SK-N-SH (cell line): ENCODE results near the gene ZMAT5. TPM values are rescaled to one million over a fixed set of nuclear protein-coding genes. Genes with fewer than 3 reads are reported as not detected.

Experiments used
- CTCF ChIA-PET: fragments of 300-600, 350-600 bp; formaldehyde crosslinking; extraction: SDS; loops from one replicate; lab custom pipeline; 2021; lab: Yijun Ruan, JAX
- POLR2A ChIA-PET: fragments of 350-600 bp; sonication (Branson Sonifier 250); formaldehyde crosslinking; extraction: SDS; loops from one replicate; lab custom pipeline; 2020; ENCODE audit warnings: antibody characterized with exemption, inconsistent platforms; lab: Yijun Ruan, JAX
- DNase-seq: peaks from one replicate; pipeline ENCODE4 v3.0.0; 2012
- H2AFZ ChIP-seq: fragments of 200-600 bp; sonication (generic); 2 replicates; pipeline ENCODE4 v1.8.1; 2016; ENCODE audit warnings: antibody characterized with exemption, mild to moderate bottlenecking, low read depth
- H3F3A ChIP-seq: fragments of 200-600 bp; sonication (generic); replicated peaks from 2 replicates; pipeline ENCODE3; 2016; ENCODE audit warnings: antibody characterized with exemption, mild to moderate bottlenecking; ENCODE audit not compliant: insufficient read depth
- H3K27ac ChIP-seq, 2 experiments: fragments of 200-500 bp in 1 of 2; fragments of 200-600 bp in 1 of 2; sonication (Bioruptor generic) in 1 of 2; sonication (generic), shearing (Covaris generic) in 1 of 2; 2 replicates each; pipeline versions ENCODE4 v1.5.1 to v1.6.1; 2014 to 2016; ENCODE audit warnings: low read depth in 2 of 2, inconsistent platforms in 1 of 2, low read length in 1 of 2, mild to moderate bottlenecking in 1 of 2, mixed read lengths in 1 of 2
- H3K27me3 ChIP-seq: fragments of 200-600 bp; sonication (generic), shearing (Covaris generic); 2 replicates; pipeline ENCODE4 v1.6.1; 2016; ENCODE audit warnings: mixed run types; ENCODE audit not compliant: insufficient read depth
- H3K36me3 ChIP-seq, 2 experiments: fragments of 200-500 bp in 1 of 2; fragments of 200-600 bp in 1 of 2; sonication (Bioruptor generic) in 1 of 2; sonication (generic) in 1 of 2; replicated peaks in 1 of 2; 2 replicates each; pipeline versions ENCODE3 to v1.5.1; 2014 to 2016; ENCODE audit warnings: low read length in 1 of 2, mild to moderate bottlenecking in 1 of 2; ENCODE audit not compliant: insufficient read depth in 2 of 2, control insufficient read depth in 1 of 2
- H3K4me1 ChIP-seq, 2 experiments: fragments of 200-500 bp in 1 of 2; fragments of 200-600 bp in 1 of 2; sonication (Bioruptor generic) in 1 of 2; sonication (generic), shearing (Covaris generic) in 1 of 2; 2 replicates each; pipeline versions ENCODE4 v1.5.1 to v1.6.1; 2014 to 2016; ENCODE audit warnings: low read depth in 1 of 2, low read length in 1 of 2, mixed run types in 1 of 2; ENCODE audit not compliant: insufficient read depth in 2 of 2, control insufficient read depth in 1 of 2
- H3K4me2 ChIP-seq: fragments of 200-600 bp; sonication (generic), shearing (Covaris generic); 2 replicates; pipeline ENCODE4 v1.6.1; 2017; ENCODE audit warnings: mixed run types
- H3K4me3 ChIP-seq, 2 experiments: fragments of 200-500 bp in 1 of 2; fragments of 200-600 bp in 1 of 2; sonication (Bioruptor generic) in 1 of 2; sonication (generic), shearing (Covaris generic) in 1 of 2; 2 replicates each; pipeline versions ENCODE4 v1.5.1 to v1.8.1; 2014 to 2016; ENCODE audit warnings: low read depth in 2 of 2, inconsistent platforms in 1 of 2, low read length in 1 of 2, mild to moderate bottlenecking in 1 of 2, mixed read lengths in 1 of 2, moderate library complexity in 1 of 2
- H3K79me2 ChIP-seq: fragments of 200-600 bp; sonication (generic); 2 replicates; pipeline ENCODE4 v1.8.1; 2017; ENCODE audit warnings: mild to moderate bottlenecking; ENCODE audit not compliant: insufficient read depth
- H3K9ac ChIP-seq: fragments of 200-600 bp; sonication (generic); 2 replicates; pipeline ENCODE4 v1.6.1; 2017; ENCODE audit warnings: mixed run types
- H3K9me2 ChIP-seq: fragments of 200-600 bp; sonication (generic); 2 replicates; pipeline ENCODE4 v1.6.1; 2017; ENCODE audit warnings: mixed run types
- H3K9me3 ChIP-seq: fragments of 200-600 bp; sonication (generic); 2 replicates; pipeline ENCODE4 v1.6.1; 2017; ENCODE audit warnings: mixed run types, mild to moderate bottlenecking, moderate library complexity
- H4K20me1 ChIP-seq: fragments of 200-600 bp; sonication (generic); 2 replicates; pipeline ENCODE4 v1.6.1; 2017; ENCODE audit warnings: mild to moderate bottlenecking, mixed run types; ENCODE audit not compliant: insufficient read depth
- CHD2 ChIP-seq: fragments of 150-350 bp; IDR thresholded peaks from 2 replicates; pipeline ENCODE4 v1.6.1; 2018; ENCODE audit warnings: low read length; ENCODE audit not compliant: partially characterized antibody
- ELF1 ChIP-seq: IDR thresholded peaks from 2 replicates; pipeline ENCODE4 v1.4.0; 2012
- EP300 ChIP-seq, 2 experiments: IDR thresholded peaks; 2 replicates each; pipeline versions ENCODE4 v1.4.0 to v1.6.1; 2012; ENCODE audit warnings: borderline replicate concordance in 1 of 2, low read depth in 1 of 2, low read length in 1 of 2
- FOXM1 ChIP-seq: IDR thresholded peaks from 2 replicates; pipeline ENCODE4 v1.4.0; 2012; ENCODE audit warnings: low read depth, mild to moderate bottlenecking
- GABPA ChIP-seq: IDR thresholded peaks from 2 replicates; pipeline ENCODE4 v1.4.0; 2012; ENCODE audit warnings: low read depth, mild to moderate bottlenecking
- GATA2 ChIP-seq: sonication (generic); formaldehyde crosslinking; IDR thresholded peaks from 2 replicates; pipeline ENCODE4 v1.5.0; 2020; ENCODE audit warnings: mild to moderate bottlenecking, missing genetic modification reagents
- MXI1 ChIP-seq: IDR thresholded peaks from 2 replicates; pipeline ENCODE4 v1.6.1; 2012; ENCODE audit warnings: mild to moderate bottlenecking, low read depth, low read length, improper control_type of control experiment
- NFIC ChIP-seq: IDR thresholded peaks from 2 replicates; pipeline ENCODE4 v1.4.0; 2012; ENCODE audit warnings: borderline replicate concordance
- NRF1 ChIP-seq: IDR thresholded peaks from 2 replicates; pipeline ENCODE4 v1.6.1; 2012; ENCODE audit warnings: low read depth, mild to moderate bottlenecking, low read length
- POLR2AphosphoS5 ChIP-seq: IDR thresholded peaks from 2 replicates; pipeline ENCODE4 v1.6.1; 2012; ENCODE audit warnings: low read depth, low read length
- RAD21 ChIP-seq: IDR thresholded peaks from 2 replicates; pipeline ENCODE4 v1.6.1; 2012; ENCODE audit warnings: mild to moderate bottlenecking, low read length
- RCOR1 ChIP-seq: fragments of 150-350 bp; IDR thresholded peaks from 2 replicates; pipeline ENCODE4 v1.6.1; 2017; ENCODE audit warnings: antibody characterized with exemption, low read length
- REST ChIP-seq: IDR thresholded peaks from 2 replicates; pipeline ENCODE4 v1.6.1; 2012; ENCODE audit warnings: mild to moderate bottlenecking, low read depth, low read length, moderate library complexity
- RXRA ChIP-seq: IDR thresholded peaks from 2 replicates; pipeline ENCODE4 v1.4.0; 2012; ENCODE audit warnings: low read depth, mild to moderate bottlenecking, borderline replicate concordance
- SMC3 ChIP-seq: IDR thresholded peaks from 2 replicates; pipeline ENCODE4 v1.6.1; 2012; ENCODE audit warnings: low read depth, low read length, improper control_type of control experiment
- TAF1 ChIP-seq: IDR thresholded peaks from 2 replicates; pipeline ENCODE4 v1.6.1; 2012; ENCODE audit warnings: low read depth, mild to moderate bottlenecking, low read length, moderate library complexity, borderline replicate concordance
- TCF12 ChIP-seq: IDR thresholded peaks from 2 replicates; pipeline ENCODE4 v1.4.0; 2012
- USF1 ChIP-seq: IDR thresholded peaks from 2 replicates; pipeline ENCODE4 v1.4.0; 2012; ENCODE audit warnings: low read depth, borderline replicate concordance
- ZBTB33 ChIP-seq: IDR thresholded peaks from 2 replicates; pipeline ENCODE4 v1.4.0; 2012; ENCODE audit warnings: low read depth, borderline replicate concordance
- WGBS: methylation state at CpG from one replicate; pipeline ENCODE4 v1.1.6; 2017; ENCODE audit warnings: low lambda C conversion rate; 5-methylcytosine and 5-hydroxymethylcytosine counted together
- polyA plus RNA-seq, 3 experiments: library from polyadenylated mRNA; depleted of rRNA; stranded (reverse); fragments of >200 nt; gene quantifications; 2 replicates each; pipeline ENCODE4 v1.2.3, GENCODE V29; 2012
- TF ChIP-seq, protein P1 (sequence below): fragments of 200-600 bp; sonication (generic); IDR thresholded peaks from 2 replicates; pipeline ENCODE4 v1.6.1; 2017; ENCODE audit warnings: antibody characterized with exemption, mild to moderate bottlenecking, moderate library complexity

The ZMAT5 gene
- polyA plus RNA-seq, 1 of the 3 experiments (the other 2 are of a cell fraction): 35.0 TPM

DNA sequence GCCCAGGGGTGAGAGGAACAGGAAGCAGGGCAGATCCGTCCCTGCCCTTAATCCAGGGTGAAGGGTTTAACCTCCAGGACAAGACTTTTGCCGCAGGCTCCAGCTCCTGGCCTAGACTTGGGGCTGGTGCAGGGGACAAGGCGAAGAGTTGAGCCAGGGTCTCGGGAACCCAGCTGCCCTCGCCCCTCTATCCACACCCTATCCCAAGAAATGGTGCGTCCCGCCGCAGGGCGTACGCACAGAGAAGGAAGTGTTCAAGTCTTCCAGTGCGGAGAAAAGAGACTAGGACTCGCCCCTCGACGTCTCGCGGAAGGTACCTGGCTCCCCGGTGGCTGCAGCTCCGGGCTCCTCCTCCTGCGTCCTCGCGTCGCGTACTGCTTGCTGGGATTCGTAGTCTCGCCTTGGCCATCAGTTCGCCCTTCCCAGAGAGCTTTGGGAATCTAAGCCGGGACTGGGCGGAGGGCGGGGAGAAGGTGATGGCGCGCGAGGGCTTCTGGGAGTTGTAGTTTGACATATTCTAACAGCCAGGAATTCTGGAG lies at the start of gene ZMAT5 (continued):
- TF ChIP-seq NRF1 (no peak; the same call in 1 of the 2 replicates), REST (no peak), MXI1 (peak; percentile 23; the same call in 1 of the 2 replicates), TCF12 (no peak), RCOR1 (no peak), GATA2 (CRISPR knock-in tag) (no peak), NFIC (no peak), POLR2AphosphoS5 (peak; percentile 81; the same call in 1 of the 2 replicates)

DNA sequence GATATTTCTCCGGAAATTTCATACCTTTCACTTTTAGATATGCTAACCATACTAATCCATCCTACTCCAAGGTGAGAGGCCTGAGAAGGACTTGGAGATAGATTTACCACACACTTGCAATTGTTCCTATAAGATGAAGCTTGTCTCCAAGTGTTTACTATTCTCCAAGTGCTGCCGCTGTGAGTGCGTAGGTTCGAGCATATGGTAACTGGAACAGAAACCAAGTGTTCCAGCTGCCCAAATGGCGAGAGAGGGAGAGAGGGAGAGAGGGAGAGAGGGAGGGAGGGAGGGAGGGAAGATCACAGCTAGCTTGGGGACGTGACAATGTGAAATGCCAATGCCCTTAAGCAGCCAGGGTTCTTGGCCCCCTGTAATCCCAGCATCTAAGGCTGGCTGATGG lies 49.7 kb upstream of the ZMAT5 start:
- WGBS: 86% methylated on average over 6 of the region's 6 CpGs
- no peaks in the 10 kb centered on the region for H3K27me3 ChIP-seq
- DNase-seq: no peak
- H2AFZ ChIP-seq: no peak overlapping the region
- no peaks in the 10 kb centered on the region for H3K9me3 ChIP-seq
- peaks cover 30 to 51% of the 10 kb centered on the region in 2 experiments for H3K36me3 ChIP-seq
- no peak overlapping the region for H3K9ac ChIP-seq
- CTCF ChIA-PET: interaction anchor here (0.8 kb wide), 1 partner anchor 189 kb away, joined by 4 read pairs; no protein-coding TSS in a partner anchor
- H3F3A ChIP-seq: no peaks in the 10 kb centered on the region
- H4K20me1 ChIP-seq: no peaks in the 10 kb centered on the region
- peaks cover 1 to 7% of the 10 kb centered on the region in 2 experiments; a peak in 2 of 4 replicates for H3K4me1 ChIP-seq
- no peak overlapping the region for H3K4me3 ChIP-seq
- H3K4me2 ChIP-seq: no peak overlapping the region
- no peak overlapping the region for H3K27ac ChIP-seq
- POLR2A ChIA-PET: no interaction called here
- H3K79me2 ChIP-seq: no peaks in the 10 kb centered on the region
- H3K9me2 ChIP-seq: no peaks in the 10 kb centered on the region
- TF ChIP-seq ZBTB33: no peak
- TF ChIP-seq USF1: no peak
- TF ChIP-seq CHD2: no peak
- TF ChIP-seq GATA2 (CRISPR knock-in tag): no peak
- no peak for TF ChIP-seq TAF1
- no peak for TF ChIP-seq RAD21
- no peak for TF ChIP-seq POLR2AphosphoS5
- no peak for TF ChIP-seq GABPA
- TF ChIP-seq EP300 (IDR thresholded peaks at IDR 0.05; ENCODE audit: borderline replicate concordance in 1 of 2, low read depth in 1 of 2, low read length in 1 of 2): no peak
- no peak for TF ChIP-seq NRF1
- TF ChIP-seq RXRA: no peak
- TF ChIP-seq REST: no peak
- TF ChIP-seq FOXM1: no peak
- TF ChIP-seq ELF1: no peak
- no peak for TF ChIP-seq SMC3
- TF ChIP-seq, protein P1, sequence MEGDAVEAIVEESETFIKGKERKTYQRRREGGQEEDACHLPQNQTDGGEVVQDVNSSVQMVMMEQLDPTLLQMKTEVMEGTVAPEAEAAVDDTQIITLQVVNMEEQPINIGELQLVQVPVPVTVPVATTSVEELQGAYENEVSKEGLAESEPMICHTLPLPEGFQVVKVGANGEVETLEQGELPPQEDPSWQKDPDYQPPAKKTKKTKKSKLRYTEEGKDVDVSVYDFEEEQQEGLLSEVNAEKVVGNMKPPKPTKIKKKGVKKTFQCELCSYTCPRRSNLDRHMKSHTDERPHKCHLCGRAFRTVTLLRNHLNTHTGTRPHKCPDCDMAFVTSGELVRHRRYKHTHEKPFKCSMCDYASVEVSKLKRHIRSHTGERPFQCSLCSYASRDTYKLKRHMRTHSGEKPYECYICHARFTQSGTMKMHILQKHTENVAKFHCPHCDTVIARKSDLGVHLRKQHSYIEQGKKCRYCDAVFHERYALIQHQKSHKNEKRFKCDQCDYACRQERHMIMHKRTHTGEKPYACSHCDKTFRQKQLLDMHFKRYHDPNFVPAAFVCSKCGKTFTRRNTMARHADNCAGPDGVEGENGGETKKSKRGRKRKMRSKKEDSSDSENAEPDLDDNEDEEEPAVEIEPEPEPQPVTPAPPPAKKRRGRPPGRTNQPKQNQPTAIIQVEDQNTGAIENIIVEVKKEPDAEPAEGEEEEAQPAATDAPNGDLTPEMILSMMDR: no peak
